Ovary (tissue), 9 donors: Measurements from ENCODE around the gene UPK2. TPM values are rescaled to one million over a fixed set of nuclear protein-coding genes. Genes with fewer than 3 reads are reported as not detected.
"Not testable (repeated sequence)": the region's sequence is repeated elsewhere in the genome, so short reads cannot be mapped to it uniquely, and the experiment has no call there.

Experiments used
- DNase-seq, 5 donors: peaks; one replicate each; pipeline ENCODE4 v3.0.0-alpha.2; 2019 to 2020
- H3K27ac ChIP-seq, 2 donors: fragments of 200-600 bp; one replicate each; pipeline versions ENCODE4 v1.5.1 to v1.8.0; 2019 to 2022
- H3K27me3 ChIP-seq: fragments of 200-600 bp; one replicate; pipeline ENCODE4 v1.8.0; 2022
- H3K36me3 ChIP-seq: fragments of 200-600 bp; sonication (generic); one replicate; pipeline ENCODE4 v1.5.1; 2019
- H3K4me1 ChIP-seq: one replicate; pipeline ENCODE4 v1.8.1; 2013; ENCODE audit warnings: mild to moderate bottlenecking, moderate library complexity; ENCODE audit not compliant: insufficient read depth
- H3K4me3 ChIP-seq: fragments of 200-600 bp; sonication (generic); one replicate; pipeline ENCODE4 v1.5.1; 2017
- H3K9me3 ChIP-seq, 2 donors: fragments of 200-600 bp in 1 of 2; sonication (generic) in 1 of 2; one replicate each; pipeline versions ENCODE4 v1.5.1 to v1.8.1; 2013 to 2019; ENCODE audit warnings: mild to moderate bottlenecking in 1 of 2, moderate library complexity in 1 of 2
- CTCF ChIP-seq, 3 donors: fragments of 450-650 bp in 2 of 3; fragments of 200-600 bp in 1 of 3; IDR thresholded peaks; one replicate each; pipeline versions ENCODE4 v1.5.1 to v1.8.0; 2016 to 2022; ENCODE audit warnings: antibody characterized with exemption in 3 of 3, mild to moderate bottlenecking in 1 of 3
- EP300 ChIP-seq: sonication (generic); formaldehyde crosslinking; IDR thresholded peaks from one replicate; pipeline ENCODE4 v1.6.1; 2017; ENCODE audit warnings: antibody characterized with exemption
- POLR2A ChIP-seq: fragments of 450-650 bp; IDR thresholded peaks from one replicate; pipeline ENCODE4 v1.6.1; 2017; ENCODE audit warnings: antibody characterized with exemption, mild to moderate bottlenecking, moderate library complexity
- WGBS, 3 donors: extraction: QIAGEN DNeasy Blood & Tissue Kit in 1 of 3; methylation state at CpG; one replicate each; pipeline versions ENCODE4 v1.1.5 to v1.1.7; 2013 to 2017; 5-methylcytosine and 5-hydroxymethylcytosine counted together
- intact Hi-C, 4 donors: fragments of 100-400 bp; cut with DNase I; formaldehyde crosslinking; loops; one replicate each; pipeline versions ENCODE4 v1.11.0 to v1.15.1; 2022 to 2023
- polyA plus RNA-seq, 2 donors: library from polyadenylated mRNA; stranded (reverse); fragments of 200-250 nt in 1 of 2; fragments of 350-450 nt in 1 of 2; fragmentation: Illumina TruSeq in 1 of 2; extraction: RNeasy Lipid Tissue Mini Kit (QIAGEN cat#74804) in 1 of 2; gene quantifications; one replicate each; pipeline ENCODE4 v1.2.3, GENCODE V29; 2013 to 2014
- total RNA-seq, 7 donors: library from RNA; depleted of rRNA in 2 of 7; stranded (reverse); fragments of >200 nt in 2 of 7; fragmentation: NEBNext Ultra II Directional in 3 of 7; extraction: Animal tissue kit (Norgen Biotek cat#: 25700) in 3 of 7; gene quantifications; one replicate each; pipeline versions ENCODE4 v1.1.0 to v1.2.4, GENCODE V29; 2016 to 2023
- donor health status: DM: no; HTN: no; CAD: no; lungs with moderate emphysema.
- donor health status: DM: no; HTN: no; CAD: no.
- donor health status: Bipolar disorder and iron deficiency.
- donor health status: DM: yes; HTN: yes; CAD: no.
- donor health status: DM: no; HTN: no; CAD: no.
- donor health status: DM: yes; HTN: yes; CAD: no.

UPK2 gene
- total and polyA plus RNA-seq, 9 donors, result 0.13 TPM; not detected in 8

GRCh38 chr11:118973985-118974384, 17.9 kb downstream of the UPK2 start:
- no peak for DNase-seq
- no peak for TF ChIP-seq CTCF (IDR thresholded peaks at IDR 0.05)
- no peak for TF ChIP-seq POLR2A
- TF ChIP-seq EP300, result no peak
- Histone ChIP-seq H3K9me3 (no peaks in the 10 kb centered on the region), H3K27ac (no peak overlapping the region), H3K4me1 (no peaks in the 10 kb centered on the region), H3K4me3 (no peak overlapping the region), H3K27me3 (no peaks in the 10 kb centered on the region), H3K36me3 (no peaks in the 10 kb centered on the region)
- intact Hi-C loops, result no loop called here
- 92 to 98% (median 96%) methylated on average over 2 of the region's 2 CpGs for WGBS, 3 donors

- no peak overlapping the region for H3K4me3 ChIP-seq
- DNase-seq, result no peak
- WGBS, 3 donors, result 63 to 70% (median 70%) methylated on average over 15 of the region's 15 CpGs
Measured at GRCh38 chr11:118975771-118976709, 19.9 kb downstream of the UPK2 start.

GRCh38 chr11:118979434-118979833, 23.3 kb downstream of the UPK2 start:
- no peak for TF ChIP-seq CTCF (IDR thresholded peaks at IDR 0.05)
- TF ChIP-seq EP300, result no peak
- no peak for TF ChIP-seq POLR2A
- intact Hi-C loops, result no loop called here
- WGBS, 3 donors, result 52 to 55% (median 54%) methylated on average over 9 of the region's 9 CpGs
- Histone ChIP-seq H3K36me3 (no peaks in the 10 kb centered on the region), H3K4me1 (peaks cover 1% of the 10 kb centered on the region), H3K4me3 (no peak overlapping the region), H3K27me3 (no peaks in the 10 kb centered on the region), H3K9me3 (no peaks in the 10 kb centered on the region), H3K27ac (no peak overlapping the region)
- DNase-seq, result no peak

More at GRCh38 chr11:118975771-118976709, 19.9 kb downstream of the UPK2 start:
- H3K36me3 ChIP-seq, result no peaks in the 10 kb centered on the region
- H3K9me3 ChIP-seq, result no peaks in the 10 kb centered on the region
- no peaks in the 10 kb centered on the region for H3K27me3 ChIP-seq
- peaks cover 1% of the 10 kb centered on the region for H3K4me1 ChIP-seq
- TF ChIP-seq POLR2A (no peak), EP300 (no peak), CTCF (IDR thresholded peaks at IDR 0.05) (no peak)
- intact Hi-C loops, result no loop called here
- no peak overlapping the region for H3K27ac ChIP-seq

- no peaks in the 10 kb centered on the region for H3K9me3 ChIP-seq
- intact Hi-C loops, result no loop called here
- 8 to 13% (median 12%) methylated on average over 21 of the region's 21 CpGs for WGBS, 3 donors
- H3K4me3 ChIP-seq, result no peak overlapping the region
- no peak for DNase-seq
- no peaks in the 10 kb centered on the region for H3K36me3 ChIP-seq
- H3K27ac ChIP-seq, result no peak overlapping the region
- no peaks in the 10 kb centered on the region for H3K27me3 ChIP-seq
- peaks cover 1% of the 10 kb centered on the region for H3K4me1 ChIP-seq
- TF ChIP-seq POLR2A (no peak), CTCF (IDR thresholded peaks at IDR 0.05) (no peak), EP300 (no peak)
Measured at GRCh38 chr11:118980191-118980881, 24.2 kb downstream of the UPK2 start.

GRCh38 chr11:118984337-118984736, 28.2 kb downstream of the UPK2 start:
- not testable (repeated sequence) for H3K27ac ChIP-seq
- WGBS, 3 donors, result 65 to 76% (median 72%) methylated on average over 7 to 8 of the region's 8 CpGs

More at GRCh38 chr11:118984337-118984736, 28.2 kb downstream of the UPK2 start:
- DNase-seq, H3K36me3 ChIP-seq, H3K9me3 ChIP-seq, H3K4me1 ChIP-seq, H3K4me3 ChIP-seq, H3K27me3 ChIP-seq, intact Hi-C loops: not testable (repeated sequence)
